HepG2 (cell line): Measurements from ENCODE around the gene DMGDH. TPM values are rescaled to one million over a fixed set of nuclear protein-coding genes. Genes with fewer than 3 reads are reported as not detected.
A peak's percentile ranks its signal among the peaks of the same experiment; 100 is the strongest.

ENCODE experiments used
- GPBP1L1 ChIP-seq: sonication (generic); formaldehyde crosslinking; IDR thresholded peaks from 2 replicates; pipeline ENCODE4 v1.5.0; 2020; ENCODE audit warnings: mild to moderate bottlenecking, missing genetic modification reagents
- HINFP ChIP-seq: sonication (generic); formaldehyde crosslinking; IDR thresholded peaks from 2 replicates; pipeline ENCODE4 v1.4.0; 2020; ENCODE audit warnings: low read depth, mild to moderate bottlenecking, missing genetic modification reagents
- HMG20B ChIP-seq: conservative IDR thresholded peaks from 2 replicates; pipeline ENCODE4 v1.6.1; 2016; ENCODE audit warnings: missing genetic modification reagents, missing compliant biosample characterization
- MAX ChIP-seq: IDR thresholded peaks from 2 replicates; pipeline ENCODE4 v1.6.1; 2012; ENCODE audit warnings: inconsistent platforms
- MBD4 ChIP-seq: IDR thresholded peaks from 2 replicates; pipeline ENCODE4 v1.6.1; 2012; ENCODE audit warnings: low read length, inconsistent platforms, borderline replicate concordance
- MEIS1 ChIP-seq: sonication (generic); formaldehyde crosslinking; IDR thresholded peaks from 2 replicates; pipeline ENCODE4 v1.9.0; 2021; ENCODE audit warnings: mild to moderate bottlenecking, missing genetic modification reagents, moderate library complexity, borderline replicate concordance
- RFXANK ChIP-seq: IDR thresholded peaks from 2 replicates; pipeline ENCODE4 v1.6.1; 2016
- SCMH1 ChIP-seq: sonication (generic); formaldehyde crosslinking; IDR thresholded peaks from 2 replicates; pipeline ENCODE4 v1.9.0; 2021; ENCODE audit warnings: missing genetic modification reagents, mild to moderate bottlenecking, borderline replicate concordance
- SMAD1 ChIP-seq: sonication (generic); formaldehyde crosslinking; IDR thresholded peaks from 2 replicates; pipeline ENCODE4 v1.4.0; 2020; ENCODE audit warnings: missing genetic modification reagents, low read depth, mild to moderate bottlenecking, borderline replicate concordance
- SMAD3 ChIP-seq: sonication (generic); formaldehyde crosslinking; IDR thresholded peaks from 2 replicates; pipeline ENCODE4 v1.4.0; 2020; ENCODE audit warnings: missing genetic modification reagents
- SNAPC2 ChIP-seq: sonication (generic); formaldehyde crosslinking; IDR thresholded peaks from 2 replicates; pipeline ENCODE4 v1.8.1; 2022; ENCODE audit warnings: mild to moderate bottlenecking, missing genetic modification reagents
- SPEN ChIP-seq: sonication (generic); formaldehyde crosslinking; IDR thresholded peaks from 2 replicates; pipeline ENCODE4 v1.5.1; 2020; ENCODE audit warnings: low read depth, mild to moderate bottlenecking, missing genetic modification reagents
- STAT5B ChIP-seq: sonication (generic); formaldehyde crosslinking; IDR thresholded peaks from 2 replicates; pipeline ENCODE4 v1.4.0; 2020; ENCODE audit warnings: missing genetic modification reagents
- TARDBP ChIP-seq: sonication (generic); formaldehyde crosslinking; IDR thresholded peaks from 2 replicates; pipeline ENCODE4 v1.8.0; 2022; ENCODE audit warnings: mild to moderate bottlenecking, missing genetic modification reagents
- TOPORS ChIP-seq: sonication (generic); formaldehyde crosslinking; IDR thresholded peaks from 2 replicates; pipeline ENCODE4 v1.8.0; 2023; ENCODE audit warnings: mild to moderate bottlenecking, missing genetic modification reagents
- U2AF2 ChIP-seq: fragments of 200-400 bp; formaldehyde crosslinking; IDR thresholded peaks from 2 replicates; pipeline ENCODE4 v1.6.1; 2017; ENCODE audit warnings: low read depth, mild to moderate bottlenecking, low read length
- YEATS2 ChIP-seq: sonication (generic); formaldehyde crosslinking; IDR thresholded peaks from 2 replicates; pipeline ENCODE4 v1.4.0; 2020; ENCODE audit warnings: missing genetic modification reagents, borderline replicate concordance
- ZBTB2 ChIP-seq: sonication (generic); formaldehyde crosslinking; IDR thresholded peaks from 2 replicates; pipeline ENCODE4 v1.8.0; 2022; ENCODE audit warnings: low read depth, missing genetic modification reagents
- ZNF296 ChIP-seq: sonication (generic); formaldehyde crosslinking; conservative IDR thresholded peaks from 2 replicates; pipeline ENCODE4 v1.5.0; 2020; ENCODE audit warnings: mild to moderate bottlenecking, missing genetic modification reagents
- ZNF317 ChIP-seq: sonication (generic); formaldehyde crosslinking; IDR thresholded peaks from 2 replicates; pipeline ENCODE4 v1.5.0; 2020; ENCODE audit warnings: mild to moderate bottlenecking, missing genetic modification reagents
- ZNF367 ChIP-seq: sonication (generic); formaldehyde crosslinking; IDR thresholded peaks from 2 replicates; pipeline ENCODE4 v1.4.0; 2020; ENCODE audit warnings: missing genetic modification reagents, borderline replicate concordance
- ZNF790 ChIP-seq: sonication (generic); formaldehyde crosslinking; IDR thresholded peaks from 2 replicates; pipeline ENCODE4 v1.8.0; 2022; ENCODE audit warnings: missing genetic modification reagents, mild to moderate bottlenecking, borderline replicate concordance
- ZNF83 ChIP-seq: sonication (generic); formaldehyde crosslinking; IDR thresholded peaks from 2 replicates; pipeline ENCODE4 v1.4.0; 2020; ENCODE audit warnings: missing genetic modification reagents, mild to moderate bottlenecking, borderline replicate concordance
- polyA plus RNA-seq, 8 experiments: library from polyadenylated mRNA; depleted of rRNA in 3 of 8; stranded (reverse) in 7 of 8; unstranded in 1 of 8; fragments of >200 nt; fragmentation: Illumina TruSeq in 4 of 8; extraction: Trizol in 4 of 8; gene quantifications; 2 replicates each; pipeline versions ENCODE4 v1.2.1 to v1.2.3, GENCODE V29; 2011 to 2016; ENCODE audit warnings: low read depth in 4 of 8, missing spikeins in 1 of 8, mixed read lengths in 1 of 8; ENCODE audit not compliant: insufficient read depth in 1 of 8
- total RNA-seq, 5 experiments: library from RNA; depleted of rRNA; stranded (reverse); fragments of >200 nt; fragmentation: Illumina TruSeq; extraction: Trizol; gene quantifications; 2 replicates each; pipeline ENCODE4 v1.2.3, GENCODE V29; 2016; ENCODE audit warnings: low read depth in 1 of 5
- TF ChIP-seq, protein P1 (sequence below): sonication (generic); formaldehyde crosslinking; IDR thresholded peaks from 2 replicates; pipeline ENCODE4 v1.5.0; 2020; ENCODE audit warnings: mild to moderate bottlenecking, missing genetic modification reagents

The DMGDH gene
- total and polyA plus RNA-seq, 2 of the 13 experiments (the other 11 are each of a cell fraction or from before 2014, with no cell fraction given) = 3.6 to 7.9 TPM

GRCh38 chr5:79030663-79031484, 38.6 kb downstream of the DMGDH start (continued):
- no peak for TF ChIP-seq ZNF296 (CRISPR knock-in tag)
- TF ChIP-seq YEATS2 = no peak
- TF ChIP-seq TOPORS = no peak
- TF ChIP-seq MBD4 = no peak
- TF ChIP-seq ZNF317 = no peak
- no peak for TF ChIP-seq SMAD3
- TF ChIP-seq HMG20B = no peak
- no peak for TF ChIP-seq MEIS1 (CRISPR knock-in tag)
- TF ChIP-seq, protein P1, sequence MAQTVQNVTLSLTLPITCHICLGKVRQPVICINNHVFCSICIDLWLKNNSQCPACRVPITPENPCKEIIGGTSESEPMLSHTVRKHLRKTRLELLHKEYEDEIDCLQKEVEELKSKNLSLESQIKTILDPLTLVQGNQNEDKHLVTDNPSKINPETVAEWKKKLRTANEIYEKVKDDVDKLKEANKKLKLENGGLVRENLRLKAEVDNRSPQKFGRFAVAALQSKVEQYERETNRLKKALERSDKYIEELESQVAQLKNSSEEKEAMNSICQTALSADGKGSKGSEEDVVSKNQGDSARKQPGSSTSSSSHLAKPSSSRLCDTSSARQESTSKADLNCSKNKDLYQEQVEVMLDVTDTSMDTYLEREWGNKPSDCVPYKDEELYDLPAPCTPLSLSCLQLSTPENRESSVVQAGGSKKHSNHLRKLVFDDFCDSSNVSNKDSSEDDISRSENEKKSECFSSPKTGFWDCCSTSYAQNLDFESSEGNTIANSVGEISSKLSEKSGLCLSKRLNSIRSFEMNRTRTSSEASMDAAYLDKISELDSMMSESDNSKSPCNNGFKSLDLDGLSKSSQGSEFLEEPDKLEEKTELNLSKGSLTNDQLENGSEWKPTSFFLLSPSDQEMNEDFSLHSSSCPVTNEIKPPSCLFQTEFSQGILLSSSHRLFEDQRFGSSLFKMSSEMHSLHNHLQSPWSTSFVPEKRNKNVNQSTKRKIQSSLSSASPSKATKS (CRISPR knock-in tag) = no peak
- TF ChIP-seq U2AF2 = no peak
- TF ChIP-seq ZNF367 (CRISPR knock-in tag) = no peak
- no peak for TF ChIP-seq MAX
- TF ChIP-seq ZBTB2 = no peak
- TF ChIP-seq ZNF790 (CRISPR knock-in tag) = no peak
- no peak for TF ChIP-seq RFXANK
- TF ChIP-seq ZNF83 (CRISPR knock-in tag) = no peak
- TF ChIP-seq SNAPC2 (CRISPR knock-in tag) = no peak
- TF ChIP-seq HINFP (CRISPR knock-in tag) = no peak
- TF ChIP-seq SCMH1 (CRISPR knock-in tag) = no peak
- TF ChIP-seq SPEN (CRISPR knock-in tag) = no peak
- no peak for TF ChIP-seq SMAD1 (CRISPR knock-in tag)
- peak; percentile 31; the same call in 1 of the 2 replicates for TF ChIP-seq TARDBP
- TF ChIP-seq STAT5B (CRISPR knock-in tag) = no peak
- no peak for TF ChIP-seq GPBP1L1 (CRISPR knock-in tag)
